IPS-NIHi7 (cell line): Measurements from ENCODE around the gene SPRYD7.
"Not testable (repeated sequence)": the region's sequence is repeated elsewhere in the genome, so short reads cannot be mapped to it uniquely, and the experiment has no call there.

Source experiments
- DNase-seq: peaks from one replicate; pipeline ENCODE4 v3.0.0; 2012; ENCODE audit warnings: mixed read lengths; ENCODE audit errors: extremely low spot score

The SPRYD7 gene

GRCh38 chr13:49933511-49933910 lies 2.6 kb downstream of the SPRYD7 start:
- no peak for DNase-seq

GRCh38 chr13:49932868-49933267 lies 3.3 kb downstream of the SPRYD7 start:
- DNase-seq: no peak

GRCh38 chr13:49932066-49932465 lies 4.1 kb downstream of the SPRYD7 start:
- DNase-seq: no peak

GRCh38 chr13:49927755-49928154 lies 8.4 kb downstream of the SPRYD7 start:
- no peak for DNase-seq

GRCh38 chr13:49925881-49926418 lies 10.2 kb downstream of the SPRYD7 start:
- no peak for DNase-seq

- DNase-seq: no peak
These were observed 13.8 kb downstream of the SPRYD7 start for GRCh38 chr13:49922301-49922700.

GRCh38 chr13:49920969-49921368 lies 15.2 kb downstream of the SPRYD7 start:
- DNase-seq: not testable (repeated sequence)

- not testable (repeated sequence) for DNase-seq
These were observed 18.0 kb downstream of the SPRYD7 start for GRCh38 chr13:49918106-49918505.

- no peak for DNase-seq
These were observed 21.2 kb downstream of the SPRYD7 start for GRCh38 chr13:49914947-49915346.

GRCh38 chr13:49908637-49909036 lies 27.5 kb downstream of the SPRYD7 start:
- no peak for DNase-seq

- DNase-seq: no peak
These were observed 31.2 kb downstream of the SPRYD7 start for GRCh38 chr13:49904729-49905456.

- no peak for DNase-seq
These were observed 37.3 kb downstream of the SPRYD7 start for GRCh38 chr13:49898792-49899191.

- DNase-seq: no peak
These were observed 38.4 kb downstream of the SPRYD7 start for GRCh38 chr13:49897713-49898112.

GRCh38 chr13:49895826-49896225 lies 40.3 kb downstream of the SPRYD7 start:
- no peak for DNase-seq

- DNase-seq: no peak
These were observed 42.5 kb downstream of the SPRYD7 start for GRCh38 chr13:49893591-49893990.

GRCh38 chr13:49890376-49890775 lies 45.8 kb downstream of the SPRYD7 start:
- DNase-seq: no peak

GRCh38 chr13:49878682-49879081 lies 57.5 kb downstream of the SPRYD7 start:
- DNase-seq: no peak

GRCh38 chr13:49877629-49878218 lies 58.4 kb downstream of the SPRYD7 start:
- no peak for DNase-seq

- DNase-seq: no peak
These were observed 61.7 kb downstream of the SPRYD7 start for GRCh38 chr13:49874430-49874829.

GRCh38 chr13:49869519-49869918 lies 66.6 kb downstream of the SPRYD7 start:
- DNase-seq: peak; percentile 73

- DNase-seq: no peak
These were observed 68.3 kb downstream of the SPRYD7 start for GRCh38 chr13:49867834-49868233.

GRCh38 chr13:49865218-49865617 lies 70.9 kb downstream of the SPRYD7 start:
- DNase-seq: no peak

GRCh38 chr13:49864509-49864908 lies 71.6 kb downstream of the SPRYD7 start:
- no peak for DNase-seq
